WTC11 (cell line): ENCODE results near the gene EIF5A2. TPM values are rescaled to one million over a fixed set of nuclear protein-coding genes. Genes with fewer than 3 reads are reported as not detected.
"Not testable (repeated sequence)": the region's sequence is repeated elsewhere in the genome, so short reads cannot be mapped to it uniquely, and the experiment has no call there.

Experiments used
- ATAC-seq: fragments of 200-7000 bp; cut with Tn5 transposase; 2 replicates; pipeline ENCODE4 v1.10.0; 2021; ENCODE audit warnings: mild to moderate bottlenecking, moderate library complexity
- CTCF ChIA-PET: fragments of 300-600 bp; sonication (Branson Sonifier 250); formaldehyde crosslinking; loops from one replicate; lab custom pipeline; 2021; ENCODE audit warnings: antibody characterized with exemption; lab: Charles Lee
- POLR2A ChIA-PET: fragments of 350-600 bp; sonication (Branson Sonifier 250); formaldehyde crosslinking; loops from one replicate; lab custom pipeline; 2021; ENCODE audit warnings: antibody characterized with exemption; lab: Charles Lee
- DNase-seq: peaks from one replicate; pipeline ENCODE4 v3.0.0; 2021; ENCODE audit warnings: low spot score
- H3K27ac Mint-ChIP-seq: 2 replicates; pipeline ENCODE4 v1.8.0; 2021; ENCODE audit warnings: mixed read lengths
- H3K27me3 Mint-ChIP-seq: 2 replicates; pipeline ENCODE4 v1.8.0; 2021; ENCODE audit warnings: low read depth, mild to moderate bottlenecking, moderate library complexity, mixed read lengths
- H3K36me3 Mint-ChIP-seq: 2 replicates; pipeline ENCODE4 v1.8.0; 2021; ENCODE audit warnings: mixed read lengths
- H3K4me1 Mint-ChIP-seq: 2 replicates; pipeline ENCODE4 v1.8.0; 2022; ENCODE audit warnings: mixed read lengths
- H3K4me3 Mint-ChIP-seq: 2 replicates; pipeline ENCODE4 v1.8.0; 2021; ENCODE audit warnings: mild to moderate bottlenecking, moderate library complexity, mixed read lengths
- H3K9me3 Mint-ChIP-seq: 2 replicates; pipeline ENCODE4 v1.8.0; 2021; ENCODE audit warnings: mixed read lengths
- AFF4 ChIP-seq: sonication (generic); formaldehyde crosslinking; IDR thresholded peaks from 2 replicates; pipeline ENCODE4 v1.8.1; 2023; ENCODE audit warnings: mild to moderate bottlenecking, missing genetic modification reagents, borderline replicate concordance
- ATF1 ChIP-seq: sonication (generic); formaldehyde crosslinking; IDR thresholded peaks from 2 replicates; pipeline ENCODE4 v1.8.1; 2023; ENCODE audit warnings: mild to moderate bottlenecking, moderate library complexity, missing genetic modification reagents
- ELF4 ChIP-seq: sonication (generic); formaldehyde crosslinking; IDR thresholded peaks from 2 replicates; pipeline ENCODE4 v1.8.1; 2022; ENCODE audit warnings: low read depth, mild to moderate bottlenecking, moderate library complexity, missing genetic modification reagents
- FOXP1 ChIP-seq: sonication (generic); formaldehyde crosslinking; IDR thresholded peaks from 2 replicates; pipeline ENCODE4 v1.8.0; 2022; ENCODE audit warnings: missing genetic modification reagents, mild to moderate bottlenecking, moderate library complexity, borderline replicate concordance
- FOXP4 ChIP-seq: sonication (generic); formaldehyde crosslinking; IDR thresholded peaks from 2 replicates; pipeline ENCODE4 v1.8.0; 2022; ENCODE audit warnings: mild to moderate bottlenecking, missing genetic modification reagents
- GTF2I ChIP-seq: fragments of 250-450 bp; sonication (Bioruptor Pico); conservative IDR thresholded peaks from 2 replicates; pipeline ENCODE4 v1.4.0; 2021; ENCODE audit warnings: mild to moderate bottlenecking
- IRF2 ChIP-seq: sonication (generic); formaldehyde crosslinking; IDR thresholded peaks from 2 replicates; pipeline ENCODE4 v1.8.0; 2022; ENCODE audit warnings: low read depth, missing genetic modification reagents, borderline replicate concordance
- NFATC4 ChIP-seq: fragments of 250-450 bp; sonication (Bioruptor Pico); IDR thresholded peaks from 2 replicates; pipeline ENCODE4 v1.9.0; 2021; ENCODE audit warnings: mild to moderate bottlenecking
- PRDM15 ChIP-seq: sonication (generic); formaldehyde crosslinking; IDR thresholded peaks from 2 replicates; pipeline ENCODE4 v1.8.0; 2022; ENCODE audit warnings: missing genetic modification reagents
- PREB ChIP-seq: sonication (generic); formaldehyde crosslinking; IDR thresholded peaks from 2 replicates; pipeline ENCODE4 v1.8.1; 2022; ENCODE audit warnings: mild to moderate bottlenecking, missing genetic modification reagents, moderate library complexity, borderline replicate concordance
- TEAD4 ChIP-seq: sonication (generic); formaldehyde crosslinking; IDR thresholded peaks from 2 replicates; pipeline ENCODE4 v1.8.0; 2022; ENCODE audit warnings: mild to moderate bottlenecking, missing genetic modification reagents
- ZBTB21 ChIP-seq: sonication (generic); formaldehyde crosslinking; IDR thresholded peaks from 2 replicates; pipeline ENCODE4 v1.8.1; 2023; ENCODE audit warnings: mild to moderate bottlenecking, missing genetic modification reagents, borderline replicate concordance
- ZMAT4 ChIP-seq: fragments of 250-450 bp; sonication (Bioruptor Pico); IDR thresholded peaks from 2 replicates; pipeline ENCODE4 v1.9.0; 2021; ENCODE audit warnings: mild to moderate bottlenecking
- ZNF121 ChIP-seq: sonication (generic); formaldehyde crosslinking; IDR thresholded peaks from 2 replicates; pipeline ENCODE4 v1.8.0; 2023; ENCODE audit warnings: missing genetic modification reagents
- ZNF281 ChIP-seq: sonication (generic); formaldehyde crosslinking; IDR thresholded peaks from 2 replicates; pipeline ENCODE4 v1.8.0; 2023; ENCODE audit warnings: mild to moderate bottlenecking, missing genetic modification reagents
- ZNF425 ChIP-seq: fragments of 250-450 bp; sonication (Bioruptor Pico); conservative IDR thresholded peaks from 2 replicates; pipeline ENCODE4 v1.9.0; 2021; ENCODE audit warnings: mild to moderate bottlenecking
- total RNA-seq: library from RNA; stranded (reverse); gene quantifications from 3 replicates; pipeline ENCODE4 v1.2.3, GENCODE V29; 2021

The EIF5A2 gene
- total RNA-seq, 1 experiment from 2014 or later, result 7.6 TPM

GRCh38 chr3:170897978-170898377 is 10.5 kb downstream of the EIF5A2 start:
- ATAC-seq, result no peak
- Mint-ChIP-seq H3K9me3 (peaks cover 26% of the 10 kb centered on the region), H3K27ac (no peak overlapping the region), H3K4me3 (no peak overlapping the region), H3K36me3 (peaks cover 26% of the 10 kb centered on the region), H3K4me1 (no peaks in the 10 kb centered on the region)
- TF ChIP-seq FOXP4 (CRISPR knock-in tag) (no peak), ZBTB21 (CRISPR knock-in tag) (no peak), ZMAT4 (CRISPR knock-in tag) (no peak), ZNF425 (CRISPR knock-in tag) (no peak), FOXP1 (CRISPR knock-in tag) (no peak), TEAD4 (CRISPR knock-in tag) (no peak), GTF2I (no peak), PRDM15 (CRISPR knock-in tag) (no peak)
- TF ChIP-seq, all 79 proteins: peak for 0
- CTCF ChIA-PET, result no interaction called here
- no peaks in the 10 kb centered on the region for H3K27me3 Mint-ChIP-seq
- DNase-seq, result no peak
- POLR2A ChIA-PET, result no interaction called here

GRCh38 chr3:170897199-170897598 is 11.2 kb downstream of the EIF5A2 start:
- POLR2A ChIA-PET, H3K27ac Mint-ChIP-seq, H3K27me3 Mint-ChIP-seq, CTCF ChIA-PET, H3K4me3 Mint-ChIP-seq, ATAC-seq, DNase-seq, H3K4me1 Mint-ChIP-seq: not testable (repeated sequence)
- Mint-ChIP-seq H3K9me3 (peaks cover 26% of the 10 kb centered on the region), H3K36me3 (peaks cover 26% of the 10 kb centered on the region)

- Mint-ChIP-seq H3K27ac (no peak overlapping the region), H3K27me3 (no peaks in the 10 kb centered on the region), H3K4me1 (no peaks in the 10 kb centered on the region), H3K9me3 (peaks cover 26% of the 10 kb centered on the region), H3K4me3 (no peak overlapping the region), H3K36me3 (peaks cover 26% of the 10 kb centered on the region)
- ChIA-PET CTCF (no interaction called here), POLR2A (no interaction called here)
- no peak for ATAC-seq
- DNase-seq, result no peak
- TF ChIP-seq IRF2 (CRISPR knock-in tag) (no peak), PREB (CRISPR knock-in tag) (no peak), ZNF121 (no peak), AFF4 (CRISPR knock-in tag) (no peak), ZNF281 (CRISPR knock-in tag) (no peak), NFATC4 (CRISPR knock-in tag) (no peak), ELF4 (CRISPR knock-in tag) (no peak), ATF1 (CRISPR knock-in tag) (no peak)
Observed at GRCh38 chr3:170896781-170897180, 11.7 kb downstream of the EIF5A2 start.
